ENCODE results near the gene CAP1. TPM values are rescaled to one million over a fixed set of nuclear protein-coding genes. Genes with fewer than 3 reads are reported as not detected.

Gene CAP1
- polyA plus RNA-seq, 2 of the 4 experiments (the other 2 are of a cell fraction): 267 to 274 TPM

- FAIRE-seq (no peak), DNase-seq (ENCODE audit: low read depth in 1 of 2, low spot score in 1 of 2) (no peak), ATAC-seq (no peak)
- Histone ChIP-seq H3K4me2 (no peak overlapping the region), H3K9me3 (no peaks in the 10 kb centered on the region), H3K4me3 (no peak overlapping the region), H3K4me1 (peaks cover 2% of the 10 kb centered on the region; the same call in 2 of the 3 replicates), H3K27ac (no peak overlapping the region)
- ChIA-PET POLR2A (no interaction called here), CTCF (no interaction called here)
- TF ChIP-seq USF2 (IDR thresholded peaks at IDR 0.05): no peak
- TF ChIP-seq ZSCAN20 (CRISPR knock-in tag; IDR thresholded peaks at IDR 0.05): no peak
- TF ChIP-seq HES2 (IDR thresholded peaks at IDR 0.05): no peak
- TF ChIP-seq ZFP36 (IDR thresholded peaks at IDR 0.05; ENCODE audit: borderline replicate concordance, partially characterized antibody): no peak
- no peak for TF ChIP-seq HOXB13 (CRISPR knock-in tag; IDR thresholded peaks at IDR 0.05; ENCODE audit: low read depth)
- TF ChIP-seq CEBPB (IDR thresholded peaks at IDR 0.05): no peak
- TF ChIP-seq CHD2 (IDR thresholded peaks at IDR 0.05; ENCODE audit: low read length, partially characterized antibody): no peak
- TF ChIP-seq BCL3 (IDR thresholded peaks at IDR 0.05): no peak
- no peak for TF ChIP-seq TP53 (CRISPR knock-in tag; IDR thresholded peaks at IDR 0.05)
- TF ChIP-seq HOXA7 (CRISPR knock-in tag; IDR thresholded peaks at IDR 0.05): no peak
- no peak for TF ChIP-seq HDAC2 (IDR thresholded peaks at IDR 0.05)
- TF ChIP-seq RAD21 (conservative IDR thresholded peaks at IDR 0.05 in 1 of 2, IDR thresholded peaks at IDR 0.05 in 1 of 2): no peak
- TF ChIP-seq ZNF302 (CRISPR knock-in tag; IDR thresholded peaks at IDR 0.05): no peak
- no peak for TF ChIP-seq MYC (IDR thresholded peaks at IDR 0.05; ENCODE audit: borderline replicate concordance, low read length)
- no peak for TF ChIP-seq MAZ (IDR thresholded peaks at IDR 0.05; ENCODE audit: borderline replicate concordance, low read depth, low read length)
- no peak for TF ChIP-seq ESRRA (IDR thresholded peaks at IDR 0.05; ENCODE audit: borderline replicate concordance, low read length)
- TF ChIP-seq HOXB5 (CRISPR knock-in tag; IDR thresholded peaks at IDR 0.05): no peak
- TF ChIP-seq JUN (IDR thresholded peaks at IDR 0.05): no peak
- 90% methylated on average over 11 of the region's 11 CpGs for WGBS (ENCODE audit: missing lambda C conversion rate)
Observed at GRCh38 chr1:40053138-40053887, 12.8 kb downstream of the CAP1 start.

GRCh38 chr1:40056519-40057309 is 16.2 kb downstream of the CAP1 start:
- H3K27ac ChIP-seq: no peak overlapping the region
- ChIA-PET CTCF (interaction anchor here (0.8 to 1.4 kb wide), 2 partner anchors 68 to 279 kb away, joined by 3 to 4 read pairs; no protein-coding TSS in a partner anchor), POLR2A (no interaction called here)
- no peaks in the 10 kb centered on the region for H3K9me3 ChIP-seq
- DNase-seq (ENCODE audit: low read depth in 1 of 2, low spot score in 1 of 2) (no peak), FAIRE-seq (no peak), ATAC-seq (no peak; a peak in 1 of 6 replicates)
- TF ChIP-seq KDM1A (IDR thresholded peaks at IDR 0.05; ENCODE audit: low read depth) (no peak), ZC3H11A (IDR thresholded peaks at IDR 0.05) (no peak), SREBF2 (IDR thresholded peaks at IDR 0.05) (no peak), REST (IDR thresholded peaks at IDR 0.05) (no peak), POLR2AphosphoS2 (conservative IDR thresholded peaks at IDR 0.05; ENCODE audit: low read length) (no peak), ZNF302 (CRISPR knock-in tag; IDR thresholded peaks at IDR 0.05) (no peak), HES2 (IDR thresholded peaks at IDR 0.05) (no peak), MYC (IDR thresholded peaks at IDR 0.05; ENCODE audit: borderline replicate concordance, low read length) (no peak), CHD2 (IDR thresholded peaks at IDR 0.05; ENCODE audit: low read length, partially characterized antibody) (no peak), CBX8 (IDR thresholded peaks at IDR 0.05) (no peak), HMGXB4 (CRISPR knock-in tag; IDR thresholded peaks at IDR 0.05; ENCODE audit: borderline replicate concordance) (no peak)
- H3K4me1 ChIP-seq: peaks cover 18% of the 10 kb centered on the region
- H3K4me2 ChIP-seq: no peak overlapping the region
- H3K4me3 ChIP-seq: no peak overlapping the region
- WGBS (ENCODE audit: missing lambda C conversion rate): 97% methylated on average over 5 of the region's 5 CpGs
